H1 (cell line): ENCODE results near the gene SLC2A1. TPM values are rescaled to one million over a fixed set of nuclear protein-coding genes. Genes with fewer than 3 reads are reported as not detected.

Source experiments
- CTCF ChIA-PET: fragments of 300-600 bp; sonication (Branson Sonifier 250); formaldehyde crosslinking; loops from one replicate; lab custom pipeline; 2021; ENCODE audit not compliant: partially characterized antibody; lab: Charles Lee
- POLR2A ChIA-PET: fragments of 300-600 bp; sonication (Branson Sonifier 250); formaldehyde crosslinking; loops from one replicate; lab custom pipeline; 2021; ENCODE audit warnings: inconsistent platforms; ENCODE audit not compliant: partially characterized antibody; lab: Charles Lee
- DNase-seq, 2 experiments: peaks; one replicate each; pipeline versions ENCODE4 v3.0.0 to v3.0.0-alpha.2; 2010 to 2022; ENCODE audit warnings: low spot score in 2 of 2, low read depth in 1 of 2, mixed read lengths in 1 of 2
- FAIRE-seq: peaks from 2 replicates; lab custom pipeline; 2011; peaks lifted over from hg19 to GRCh38; lab: Jason Lieb, UNC
- H2AFZ ChIP-seq: 2 replicates; pipeline ENCODE4 v1.8.1; 2012; ENCODE audit warnings: low read length, inconsistent platforms
- H2AK5ac ChIP-seq: 2 replicates; pipeline ENCODE4 v1.6.1; 2013; ENCODE audit warnings: low read depth, low read length
- H2BK120ac ChIP-seq: replicated peaks from 2 replicates; pipeline ENCODE3; 2013; ENCODE audit warnings: low read depth, low read length, inconsistent platforms
- H2BK12ac ChIP-seq: 2 replicates; pipeline ENCODE4 v1.6.1; 2013; ENCODE audit warnings: low read depth, low read length
- H2BK15ac ChIP-seq: 2 replicates; pipeline ENCODE4 v1.6.1; 2013; ENCODE audit warnings: low read length
- H2BK20ac ChIP-seq: 2 replicates; pipeline ENCODE4 v1.6.1; 2013; ENCODE audit warnings: low read length
- H2BK5ac ChIP-seq: 2 replicates; pipeline ENCODE4 v1.6.1; 2013; ENCODE audit warnings: low read depth, low read length
- H3K14ac ChIP-seq: 2 replicates; pipeline ENCODE4 v1.6.1; 2013; ENCODE audit warnings: inconsistent platforms; ENCODE audit not compliant: insufficient read length
- H3K18ac ChIP-seq: 2 replicates; pipeline ENCODE4 v1.6.1; 2013; ENCODE audit warnings: low read length; ENCODE audit errors: extremely low read depth
- H3K23ac ChIP-seq: 2 replicates; pipeline ENCODE4 v1.6.1; 2013; ENCODE audit warnings: inconsistent platforms; ENCODE audit not compliant: insufficient read length
- H3K23me2 ChIP-seq: 2 replicates; pipeline ENCODE4 v1.6.1; 2013; ENCODE audit warnings: low read depth, low read length
- H3K27ac ChIP-seq: 2 replicates; pipeline ENCODE4 v1.6.1; 2011; ENCODE audit warnings: low read depth, low read length, inconsistent platforms
- H3K27me3 ChIP-seq, 4 experiments: replicated peaks in 1 of 4; 1 replicate in 1 of 4; 2 replicates in 3 of 4; pipeline versions ENCODE4 v1.6.1 to v1.8.1; 2011 to 2013; ENCODE audit warnings: low read length in 3 of 4, mild to moderate bottlenecking in 3 of 4, inconsistent platforms in 2 of 4, mixed read lengths in 2 of 4, moderate library complexity in 1 of 4; ENCODE audit not compliant: control insufficient read depth in 3 of 4, insufficient read depth in 3 of 4; ENCODE audit errors: extremely low read depth in 1 of 4
- H3K36me3 ChIP-seq, 4 experiments: 2 replicates each; pipeline versions ENCODE4 v1.6.1 to v1.8.1; 2011 to 2013; ENCODE audit warnings: mild to moderate bottlenecking in 4 of 4, low read length in 3 of 4, moderate library complexity in 2 of 4, control low read depth in 1 of 4, inconsistent platforms in 1 of 4; ENCODE audit not compliant: insufficient read depth in 4 of 4, control insufficient read depth in 2 of 4
- H3K4ac ChIP-seq: replicated peaks from 2 replicates; pipeline ENCODE3; 2013; ENCODE audit warnings: low read length, low read depth, mixed read lengths, inconsistent platforms; ENCODE audit not compliant: insufficient read length
- H3K4me1 ChIP-seq, 4 experiments: replicated peaks in 1 of 4; 1 replicate in 1 of 4; 2 replicates in 3 of 4; pipeline versions ENCODE4 v1.6.1 to v1.8.1; 2011 to 2013; ENCODE audit warnings: low read length in 3 of 4, inconsistent platforms in 2 of 4, mixed read lengths in 1 of 4; ENCODE audit not compliant: insufficient read depth in 4 of 4, control insufficient read depth in 3 of 4
- H3K4me2 ChIP-seq, 2 experiments: 2 replicates each; pipeline versions ENCODE4 v1.6.1 to v1.8.1; 2011 to 2013; ENCODE audit warnings: low read depth in 2 of 2, low read length in 2 of 2, control low read depth in 1 of 2, inconsistent platforms in 1 of 2, mild to moderate bottlenecking in 1 of 2; ENCODE audit not compliant: insufficient read depth in 1 of 2
- H3K4me3 ChIP-seq, 4 experiments: fragments of 200-600, 300-600 bp in 1 of 4; sonication (generic), shearing (Covaris generic), sonication (Bioruptor Twin) in 1 of 4; 2 replicates each; pipeline versions ENCODE4 v1.5.1 to v1.8.1; 2011 to 2016; ENCODE audit warnings: low read length in 4 of 4, low read depth in 3 of 4, control low read depth in 2 of 4, inconsistent platforms in 2 of 4, mild to moderate bottlenecking in 2 of 4, mixed read lengths in 1 of 4, moderate library complexity in 1 of 4; ENCODE audit not compliant: insufficient read depth in 2 of 4; ENCODE audit errors: extremely low read depth in 1 of 4
- H3K56ac ChIP-seq: replicated peaks from 2 replicates; pipeline ENCODE3; 2013; ENCODE audit warnings: low read depth, mild to moderate bottlenecking, mixed read lengths, low read length, inconsistent platforms; ENCODE audit not compliant: insufficient read length
- H3K79me1 ChIP-seq: 2 replicates; pipeline ENCODE4 v1.6.1; 2013; ENCODE audit warnings: low read depth, low read length, control low read depth
- H3K79me2 ChIP-seq, 2 experiments: 2 replicates each; pipeline versions ENCODE4 v1.6.1 to v1.8.1; 2012 to 2013; ENCODE audit warnings: low read length in 2 of 2, mild to moderate bottlenecking in 2 of 2, inconsistent platforms in 1 of 2; ENCODE audit not compliant: insufficient read depth in 2 of 2, control insufficient read depth in 1 of 2
- H3K9ac ChIP-seq, 4 experiments: replicated peaks in 1 of 4; 1 replicate in 1 of 4; 2 replicates in 3 of 4; pipeline versions ENCODE4 v1.6.1 to v1.8.1; 2011 to 2013; ENCODE audit warnings: low read depth in 3 of 4, low read length in 3 of 4, control low read depth in 2 of 4, mild to moderate bottlenecking in 2 of 4, moderate library complexity in 2 of 4, inconsistent platforms in 1 of 4; ENCODE audit errors: extremely low read depth in 1 of 4
- H3K9me3 ChIP-seq, 2 experiments: 2 replicates each; pipeline versions ENCODE4 v1.6.1 to v1.8.1; 2012 to 2013; ENCODE audit warnings: mild to moderate bottlenecking in 2 of 2, moderate library complexity in 2 of 2, control low read depth in 1 of 2, inconsistent platforms in 1 of 2, low read depth in 1 of 2, low read length in 1 of 2, mixed read lengths in 1 of 2; ENCODE audit not compliant: insufficient read depth in 2 of 2
- H4K20me1 ChIP-seq, 2 experiments: replicated peaks in 1 of 2; 2 replicates each; pipeline versions ENCODE3 to v1.8.1; 2011 to 2013; ENCODE audit warnings: inconsistent platforms in 2 of 2, low read length in 2 of 2, mild to moderate bottlenecking in 1 of 2; ENCODE audit not compliant: insufficient read depth in 2 of 2, control insufficient read depth in 1 of 2
- H4K5ac ChIP-seq: 2 replicates; pipeline ENCODE4 v1.6.1; 2013; ENCODE audit warnings: low read length, low read depth, mixed read lengths, inconsistent platforms; ENCODE audit not compliant: insufficient read length
- H4K8ac ChIP-seq: 2 replicates; pipeline ENCODE4 v1.8.0; 2013; ENCODE audit warnings: mild to moderate bottlenecking, moderate library complexity, low read length, inconsistent platforms; ENCODE audit not compliant: insufficient read depth; ENCODE audit errors: extremely low read depth
- H4K91ac ChIP-seq: replicated peaks from 2 replicates; pipeline ENCODE3; 2013; ENCODE audit warnings: low read length, mixed read lengths, inconsistent platforms; ENCODE audit not compliant: insufficient read length
- CBX8 ChIP-seq: fragments of 300-800, 300-1000 bp; sonication (generic); IDR thresholded peaks from 2 replicates; pipeline ENCODE4 v1.7.1; 2016; ENCODE audit warnings: low read depth, low read length, borderline replicate concordance
- CEBPB ChIP-seq: IDR thresholded peaks from 2 replicates; pipeline ENCODE4 v1.6.1; 2012; ENCODE audit warnings: low read depth, low read length
- CTCF ChIP-seq, 3 experiments: IDR thresholded peaks; 1 replicate in 2 of 3; 2 replicates in 1 of 3; pipeline versions ENCODE4 v1.5.1 to v1.6.1; 2011; ENCODE audit warnings: low read length in 3 of 3, mild to moderate bottlenecking in 3 of 3, inconsistent platforms in 2 of 3, low read depth in 1 of 3, moderate library complexity in 1 of 3; ENCODE audit not compliant: insufficient read depth in 1 of 3; ENCODE audit errors: control extremely low read depth in 1 of 3
- PHF8 ChIP-seq: fragments of 200-600 bp; sonication (generic); conservative IDR thresholded peaks from 2 replicates; pipeline ENCODE4 v1.7.1; 2012; ENCODE audit warnings: low read depth, mild to moderate bottlenecking, inconsistent platforms, low read length, moderate library complexity
- RAD21 ChIP-seq, 2 experiments: IDR thresholded peaks in 1 of 2; conservative IDR thresholded peaks in 1 of 2; 2 replicates each; pipeline ENCODE4 v1.6.1; 2011; ENCODE audit warnings: low read depth in 2 of 2, low read length in 2 of 2, improper control_type of control experiment in 1 of 2, inconsistent platforms in 1 of 2, mild to moderate bottlenecking in 1 of 2, moderate library complexity in 1 of 2
- RXRA ChIP-seq: IDR thresholded peaks from 2 replicates; pipeline ENCODE4 v1.6.1; 2011; ENCODE audit warnings: low read depth, mild to moderate bottlenecking, low read length, moderate library complexity; ENCODE audit not compliant: insufficient read depth
- SIN3A ChIP-seq, 2 experiments: IDR thresholded peaks in 1 of 2; conservative IDR thresholded peaks in 1 of 2; 2 replicates each; pipeline ENCODE4 v1.6.1; 2011 to 2012; ENCODE audit warnings: low read length in 2 of 2, improper control_type of control experiment in 1 of 2, low read depth in 1 of 2, mild to moderate bottlenecking in 1 of 2
- SUZ12 ChIP-seq: fragments of 200-600 bp; sonication (generic); IDR thresholded peaks from 2 replicates; pipeline ENCODE4 v1.6.1; 2012; ENCODE audit warnings: mild to moderate bottlenecking, inconsistent platforms, low read length, moderate library complexity, mixed read lengths
- WGBS, 2 experiments: shearing (Covaris generic) in 1 of 2; methylation state at CpG; one replicate each; pipeline versions ENCODE4 v1.1.6 to v1.1.7; 2013 to 2015; ENCODE audit warnings: low lambda C conversion rate in 2 of 2, mixed read lengths in 2 of 2, inconsistent platforms in 1 of 2, low coverage in 1 of 2, missing lambda C conversion rate in 1 of 2; ENCODE audit not compliant: insufficient replicate concordance in 2 of 2, insufficient coverage in 1 of 2, insufficient read length in 1 of 2; ENCODE audit errors: extremely low coverage in 1 of 2, missing lambda C conversion rate in 1 of 2; 5-methylcytosine and 5-hydroxymethylcytosine counted together
- polyA plus RNA-seq, 7 experiments: library from polyadenylated mRNA; depleted of rRNA in 3 of 7; stranded (reverse) in 5 of 7; unstranded in 2 of 7; fragments of >200 nt in 5 of 7; fragments of 200-250 nt in 2 of 7; gene quantifications; 1 replicate in 5 of 7; 2 replicates in 1 of 7; 4 replicates in 1 of 7; pipeline versions ENCODE4 v1.2.1 to v1.2.3, GENCODE V29; 2011 to 2013; ENCODE audit warnings: missing spikeins in 2 of 7, mixed read lengths in 2 of 7
- total RNA-seq: library from RNA; stranded (reverse); fragmentation: NEBNext Ultra II Directional; extraction: Animal tissue kit (Norgen Biotek cat#: 25700); gene quantifications from 2 replicates; pipeline ENCODE4 v1.2.1, GENCODE V29; 2021

SLC2A1 gene
- total and polyA plus RNA-seq, 2 of the 8 experiments (the other 6 are each of a cell fraction or from before 2014, with no cell fraction given) = 230 to 308 TPM

- no peak overlapping the region for H2BK12ac ChIP-seq
- H3K14ac ChIP-seq = no peak overlapping the region
- H3K27ac ChIP-seq = no peak overlapping the region
- no peaks in the 10 kb centered on the region for H3K79me1 ChIP-seq
- H2BK120ac ChIP-seq = no peak overlapping the region
- H3K9me3 ChIP-seq = peaks cover 10 to 14% of the 10 kb centered on the region in 2 experiments
- no peaks in the 10 kb centered on the region for H4K20me1 ChIP-seq
- peaks cover 0 to 6% (median 0%) of the 10 kb centered on the region in 4 experiments; a peak in 1 of 8 replicates for H3K36me3 ChIP-seq
- no peak overlapping the region for H2AK5ac ChIP-seq
- H3K56ac ChIP-seq = no peak overlapping the region
- no peak overlapping the region for H3K4ac ChIP-seq
- H2BK20ac ChIP-seq = no peak overlapping the region
- peaks cover 0 to 1% (median 0%) of the 10 kb centered on the region in 4 experiments; a peak in 1 of 7 replicates for H3K27me3 ChIP-seq
- H3K18ac ChIP-seq = no peak overlapping the region
- TF ChIP-seq RAD21 (IDR thresholded peaks at IDR 0.05 in 1 of 2, conservative IDR thresholded peaks at IDR 0.05 in 1 of 2; ENCODE audit: low read depth in 2 of 2, low read length in 2 of 2) (peak; percentile 96), RXRA (no peak), CEBPB (peak; percentile 96), SIN3A (conservative IDR thresholded peaks at IDR 0.05 in 1 of 2, IDR thresholded peaks at IDR 0.05 in 1 of 2; ENCODE audit: low read depth in 1 of 2, low read length in 2 of 2) (no peak), CBX8 (no peak), PHF8 (no peak), CTCF (IDR thresholded peaks at IDR 0.05; ENCODE audit: control extremely low read depth in 1 of 3, insufficient read depth in 1 of 3, low read depth in 1 of 3, low read length in 3 of 3) (peak in 2 of 3 experiments; percentile 80 to 88; a peak in 3 of 4 replicates), SUZ12 (no peak)
- no peak overlapping the region for H4K8ac ChIP-seq
- no peaks in the 10 kb centered on the region for H3K23me2 ChIP-seq
- FAIRE-seq (peak; percentile 98), DNase-seq (peak; percentile 44 to 62)
- POLR2A ChIA-PET = interaction anchor here (0.9 to 2.2 kb wide), 6 partner anchors 9 to 160 kb away, joined by 3 to 13 read pairs (median 4); no protein-coding TSS in a partner anchor
- CTCF ChIA-PET = interaction anchor here (0.5 to 7.6 kb wide), 57 partner anchors 9 to 1133 kb away, joined by 3 to 353 read pairs (median 5); partner anchors contain the start of gene ZNF691
- no peak overlapping the region for H3K9ac ChIP-seq
- no peak overlapping the region for H3K4me3 ChIP-seq
- H2BK15ac ChIP-seq = no peak overlapping the region
- no peaks in the 10 kb centered on the region for H3K79me2 ChIP-seq
- 64% methylated on average over 5 of the region's 5 CpGs; no CpG with 5 or more reads in 1 of the 2 experiments for WGBS, 2 experiments
- H2AFZ ChIP-seq = no peak overlapping the region
- no peak overlapping the region for H3K23ac ChIP-seq
- H3K4me1 ChIP-seq = no peaks in the 10 kb centered on the region
- no peak overlapping the region for H2BK5ac ChIP-seq
- H3K4me2 ChIP-seq = no peak overlapping the region
- no peak overlapping the region for H4K91ac ChIP-seq
- H4K5ac ChIP-seq = no peak overlapping the region
Observed at GRCh38 chr1:42913426-42914091, 45.1 kb downstream of the SLC2A1 start.
